ENCODE measurements around the gene TANK. TPM values are rescaled to one million over a fixed set of nuclear protein-coding genes. Genes with fewer than 3 reads are reported as not detected.

Gene TANK
- total and polyA plus RNA-seq, 2 of the 8 experiments (the other 6 are each of a cell fraction or from before 2014, with no cell fraction given) = 7.0 to 26.1 TPM

- no peak overlapping the region for H4K8ac ChIP-seq (ENCODE audit: extremely low read depth, insufficient read depth, low read length)
- no peak overlapping the region for H2BK120ac ChIP-seq (replicated peaks; ENCODE audit: low read depth, low read length)
- no peak overlapping the region for H3K18ac ChIP-seq (ENCODE audit: extremely low read depth, low read length)
- no peak overlapping the region for H3K56ac ChIP-seq (replicated peaks; ENCODE audit: insufficient read length, low read depth, low read length)
- H4K20me1 ChIP-seq (replicated peaks in 1 of 2; ENCODE audit: control insufficient read depth in 1 of 2, insufficient read depth in 2 of 2, low read length in 2 of 2) = no peaks in the 10 kb centered on the region
- no peak for DNase-seq (ENCODE audit: low read depth in 1 of 2, low spot score in 2 of 2)
- 0 out of 4 replicates have a peak, but pooled peaks cover 0 to 2% of the 10 kb centered on the region in 2 experiments for H3K79me2 ChIP-seq (ENCODE audit: control insufficient read depth in 1 of 2, insufficient read depth in 2 of 2, low read length in 2 of 2)
- no peak overlapping the region for H2BK12ac ChIP-seq (ENCODE audit: low read depth, low read length)
- ChIA-PET POLR2A (ENCODE audit: partially characterized antibody) (interaction anchor here (1.7 kb wide), 1 partner anchor 11 kb away, joined by 11 read pairs; the partner anchor contains the start of gene TANK), CTCF (ENCODE audit: partially characterized antibody) (no interaction called here)
- no peaks in the 10 kb centered on the region for H3K23me2 ChIP-seq (ENCODE audit: low read depth, low read length)
- no peak overlapping the region for H3K27ac ChIP-seq (ENCODE audit: low read depth, low read length)
- no peak overlapping the region for H3K4me3 ChIP-seq (ENCODE audit: extremely low read depth in 1 of 4, insufficient read depth in 2 of 4, low read depth in 3 of 4, low read length in 4 of 4)
- FAIRE-seq = no peak
- H2BK20ac ChIP-seq (ENCODE audit: low read length) = no peak overlapping the region
- no peaks in the 10 kb centered on the region for H3K9me3 ChIP-seq (ENCODE audit: insufficient read depth in 2 of 2, low read depth in 1 of 2, low read length in 1 of 2)
- H2BK5ac ChIP-seq (ENCODE audit: low read depth, low read length) = no peak overlapping the region
- no peak overlapping the region for H3K4ac ChIP-seq (replicated peaks; ENCODE audit: insufficient read length, low read depth, low read length)
- H3K23ac ChIP-seq (ENCODE audit: insufficient read length) = no peak overlapping the region
- H3K9ac ChIP-seq (replicated peaks in 1 of 4; ENCODE audit: extremely low read depth in 1 of 4, low read depth in 3 of 4, low read length in 3 of 4) = no peak overlapping the region
- no peak overlapping the region for H2BK15ac ChIP-seq (ENCODE audit: low read length)
- H4K5ac ChIP-seq (ENCODE audit: insufficient read length, low read depth, low read length) = no peak overlapping the region
- H3K27me3 ChIP-seq (replicated peaks in 1 of 4; ENCODE audit: control insufficient read depth in 3 of 4, extremely low read depth in 1 of 4, insufficient read depth in 3 of 4, low read length in 3 of 4) = no peaks in the 10 kb centered on the region
- no peaks in the 10 kb centered on the region; the same call in 1 of the 2 replicates for H3K79me1 ChIP-seq (ENCODE audit: low read depth, low read length)
- no peak overlapping the region for H4K91ac ChIP-seq (replicated peaks; ENCODE audit: insufficient read length, low read length)
- H2AFZ ChIP-seq (ENCODE audit: low read length) = no peak overlapping the region
- no peak overlapping the region for H3K4me2 ChIP-seq (ENCODE audit: insufficient read depth in 1 of 2, low read depth in 2 of 2, low read length in 2 of 2)
- no peak overlapping the region for H2AK5ac ChIP-seq (ENCODE audit: low read depth, low read length)
- H3K4me1 ChIP-seq (replicated peaks in 1 of 4; ENCODE audit: control insufficient read depth in 3 of 4, insufficient read depth in 4 of 4, low read length in 3 of 4) = peaks cover 0 to 4% (median 2%) of the 10 kb centered on the region in 4 experiments; a peak in 1 of 7 replicates
- H3K14ac ChIP-seq (ENCODE audit: insufficient read length) = no peak overlapping the region
- WGBS, 2 experiments (ENCODE audit: extremely low coverage in 1 of 2, insufficient coverage in 1 of 2, insufficient read length in 1 of 2, insufficient replicate concordance in 2 of 2, low coverage in 1 of 2, low lambda C conversion rate in 2 of 2, missing lambda C conversion rate in 1 of 2) = 86% methylated on average over 4 of the region's 4 CpGs; no CpG with 5 or more reads in 1 of the 2 experiments
- no peaks in the 10 kb centered on the region; a peak in 1 of 8 replicates for H3K36me3 ChIP-seq (ENCODE audit: control insufficient read depth in 2 of 4, insufficient read depth in 4 of 4, low read length in 3 of 4)
- no peak for TF ChIP-seq ATF2 (IDR thresholded peaks at IDR 0.05; ENCODE audit: low read length)
- TF ChIP-seq RAD21 (IDR thresholded peaks at IDR 0.05 in 1 of 2, conservative IDR thresholded peaks at IDR 0.05 in 1 of 2; ENCODE audit: low read depth in 2 of 2, low read length in 2 of 2) = no peak
- TF ChIP-seq BCL11A (IDR thresholded peaks at IDR 0.05; ENCODE audit: low read depth in 2 of 2, low read length in 2 of 2) = no peak
- no peak for TF ChIP-seq TCF12 (IDR thresholded peaks at IDR 0.05; ENCODE audit: low read depth, low read length)
- no peak for TF ChIP-seq TAF7 (optimal IDR thresholded peaks at IDR 0.05; ENCODE audit: borderline replicate concordance, low read depth, low read length)
- TF ChIP-seq YY1 (IDR thresholded peaks at IDR 0.05; ENCODE audit: low read depth, low read length) = no peak
- no peak for TF ChIP-seq BRCA1 (IDR thresholded peaks at IDR 0.05; ENCODE audit: low read depth, low read length)
- no peak for TF ChIP-seq SIX5 (IDR thresholded peaks at IDR 0.05; ENCODE audit: low read depth, low read length)
- TF ChIP-seq CEBPB (IDR thresholded peaks at IDR 0.05; ENCODE audit: low read depth, low read length) = no peak
- TF ChIP-seq BACH1 (IDR thresholded peaks at IDR 0.05; ENCODE audit: low read length) = no peak
Observed at GRCh38 chr2:161170958-161171932, 11.0 kb downstream of the TANK start.

Measured in H1 (cell line).